Activated T-cell treated with anti-CD3 and anti-CD28 coated beads, Interleukin-2, amount 50 U/mL, for 1 hour (primary cell): ENCODE data around the gene OLFML2A.

Experiments
- DNase-seq: peaks from one replicate; pipeline ENCODE4 v3.0.0-alpha.2; 2020

Gene OLFML2A

GRCh38 chr9:124779368-124780059 is 2.6 kb downstream of the OLFML2A start:
- no peak for DNase-seq

- no peak for DNase-seq
Observed at GRCh38 chr9:124780060-124780756, 3.3 kb downstream of the OLFML2A start.

DNA sequence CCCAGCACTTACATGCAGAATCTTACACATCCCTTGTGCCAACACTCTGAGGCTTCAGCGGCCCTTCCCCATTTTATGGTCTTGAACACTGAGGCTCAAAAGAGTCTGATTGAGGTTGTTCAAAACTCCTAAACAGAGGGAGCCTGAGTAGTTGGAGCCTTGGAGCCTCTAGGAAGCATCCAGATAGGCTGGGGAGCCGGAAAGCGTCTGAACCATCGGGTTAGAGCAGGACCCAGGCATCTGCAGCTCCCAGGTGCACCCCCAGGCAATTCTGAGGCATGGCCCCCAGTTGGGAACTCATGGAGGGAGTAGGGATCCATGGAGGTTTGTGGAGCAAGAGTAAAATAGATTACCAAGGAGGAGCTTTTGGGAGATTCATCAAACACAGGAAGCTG is 3.8 kb downstream of the OLFML2A start:
- DNase-seq = no peak

DNA sequence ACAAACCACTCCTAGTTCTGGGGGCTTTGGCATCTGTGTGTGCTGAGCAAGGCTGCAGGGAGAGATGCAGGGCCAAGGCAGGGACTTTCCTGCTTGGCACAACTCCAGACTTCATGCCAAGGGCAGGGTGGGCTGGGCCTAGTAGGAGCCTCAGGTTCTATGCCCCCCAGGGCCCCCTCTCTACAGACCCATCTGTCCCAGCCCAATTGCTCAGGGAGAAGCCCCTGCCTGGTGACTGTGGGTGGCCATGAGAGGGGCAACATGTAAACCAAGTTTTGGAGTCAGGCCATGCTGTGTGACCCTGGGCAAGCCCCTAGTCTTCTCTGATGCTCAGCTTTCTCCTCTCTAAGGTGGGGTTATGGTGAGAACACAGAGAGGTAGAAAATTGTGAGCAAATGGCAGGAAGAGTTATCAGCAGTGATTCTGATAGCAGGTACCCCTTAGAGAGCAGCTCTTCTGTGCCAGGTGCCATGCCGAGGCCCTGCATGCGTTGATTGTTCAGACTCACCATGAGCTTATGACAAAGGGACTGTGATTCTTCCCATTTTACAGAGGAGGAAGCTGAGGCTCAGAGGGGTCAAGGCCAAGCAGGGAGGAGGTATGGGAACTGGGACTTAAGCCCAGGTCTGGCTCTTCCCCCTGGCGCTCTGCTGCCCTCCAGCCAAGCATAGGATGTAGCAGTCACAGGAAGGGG is 5.2 kb downstream of the OLFML2A start:
- no peak for DNase-seq

GRCh38 chr9:124782661-124783574 is 6.0 kb downstream of the OLFML2A start:
- DNase-seq = no peak

GRCh38 chr9:124783830-124784229 is 6.9 kb downstream of the OLFML2A start:
- DNase-seq = no peak

DNA sequence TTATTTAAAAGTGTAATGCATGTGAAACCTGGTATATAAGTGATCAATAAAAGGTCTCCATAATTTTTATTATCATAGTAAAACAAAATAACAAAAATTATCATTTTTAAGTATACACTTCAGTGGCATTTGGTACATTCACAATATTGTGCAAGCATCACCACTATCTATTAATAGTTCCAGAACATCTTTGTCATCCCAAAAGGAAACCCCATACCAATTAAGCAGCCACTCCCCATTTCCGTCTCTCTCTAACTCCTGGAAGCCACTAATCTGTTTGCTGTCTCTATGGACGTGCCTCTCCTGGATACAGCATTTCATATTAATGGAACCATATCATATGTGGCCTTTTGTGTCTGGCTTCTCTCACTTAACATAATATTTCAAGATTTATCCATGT is 7.6 kb downstream of the OLFML2A start:
- DNase-seq = no peak

DNA sequence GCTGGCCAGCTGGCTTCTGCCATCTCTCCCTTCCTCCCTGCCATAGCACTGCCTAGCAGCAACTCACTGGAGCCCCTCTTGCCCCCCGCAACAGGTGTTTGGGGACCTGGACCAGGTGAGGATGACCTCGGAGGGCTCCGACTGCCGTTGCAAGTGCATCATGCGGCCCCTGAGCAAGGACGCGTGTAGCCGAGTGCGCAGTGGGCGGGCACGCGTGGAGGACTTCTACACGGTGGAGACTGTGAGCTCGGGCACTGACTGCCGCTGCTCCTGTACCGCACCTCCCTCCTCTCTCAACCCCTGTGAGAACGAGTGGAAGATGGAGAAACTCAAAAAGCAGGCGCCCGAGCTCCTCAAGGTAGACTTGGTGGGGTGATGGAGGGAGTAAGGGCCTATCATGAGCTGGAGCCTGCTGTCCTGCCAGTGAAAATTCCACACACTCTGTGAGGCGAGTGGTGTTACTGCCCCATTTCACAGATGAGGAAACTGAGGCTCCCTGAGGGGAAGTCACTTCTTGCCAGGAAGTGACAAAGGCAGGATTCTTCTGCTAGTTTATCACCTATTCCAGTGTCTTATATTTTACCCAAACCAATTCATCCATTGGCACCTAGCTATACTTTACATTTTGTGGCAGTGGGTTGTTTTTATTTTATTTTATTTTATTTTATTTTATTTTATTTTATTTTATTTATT is 10.1 kb downstream of the OLFML2A start:
- peak; percentile 9 for DNase-seq

- DNase-seq = no peak
Observed at GRCh38 chr9:124788542-124789217, 11.7 kb downstream of the OLFML2A start.

DNA sequence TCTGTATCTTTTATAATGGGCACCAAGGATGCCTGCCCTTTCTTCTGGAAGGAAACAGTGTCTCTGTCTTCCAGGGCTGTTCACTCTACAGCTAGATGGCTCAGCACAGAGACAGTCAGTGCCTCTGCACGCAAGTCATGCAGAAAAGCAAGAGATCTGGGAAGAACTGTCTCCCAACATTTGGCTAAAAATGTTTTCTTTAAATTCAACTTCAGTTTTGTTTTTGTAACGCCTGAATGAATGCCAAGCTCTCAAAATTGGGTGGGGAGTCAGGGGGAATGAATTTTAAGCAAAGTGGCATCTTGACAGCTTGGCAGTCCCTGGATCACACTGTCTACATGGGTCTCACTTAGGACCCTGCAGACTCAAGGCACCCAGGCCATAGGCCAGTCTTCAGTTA is 12.6 kb downstream of the OLFML2A start:
- DNase-seq = no peak

- DNase-seq = no peak
Observed at GRCh38 chr9:124790301-124790700, 13.4 kb downstream of the OLFML2A start.

GRCh38 chr9:124790801-124791505 is 14.0 kb downstream of the OLFML2A start:
- DNase-seq = no peak

- no peak for DNase-seq
Observed at GRCh38 chr9:124792257-124793014, 15.5 kb downstream of the OLFML2A start.

- DNase-seq = no peak
Observed at GRCh38 chr9:124793015-124793541, 16.1 kb downstream of the OLFML2A start.

DNA sequence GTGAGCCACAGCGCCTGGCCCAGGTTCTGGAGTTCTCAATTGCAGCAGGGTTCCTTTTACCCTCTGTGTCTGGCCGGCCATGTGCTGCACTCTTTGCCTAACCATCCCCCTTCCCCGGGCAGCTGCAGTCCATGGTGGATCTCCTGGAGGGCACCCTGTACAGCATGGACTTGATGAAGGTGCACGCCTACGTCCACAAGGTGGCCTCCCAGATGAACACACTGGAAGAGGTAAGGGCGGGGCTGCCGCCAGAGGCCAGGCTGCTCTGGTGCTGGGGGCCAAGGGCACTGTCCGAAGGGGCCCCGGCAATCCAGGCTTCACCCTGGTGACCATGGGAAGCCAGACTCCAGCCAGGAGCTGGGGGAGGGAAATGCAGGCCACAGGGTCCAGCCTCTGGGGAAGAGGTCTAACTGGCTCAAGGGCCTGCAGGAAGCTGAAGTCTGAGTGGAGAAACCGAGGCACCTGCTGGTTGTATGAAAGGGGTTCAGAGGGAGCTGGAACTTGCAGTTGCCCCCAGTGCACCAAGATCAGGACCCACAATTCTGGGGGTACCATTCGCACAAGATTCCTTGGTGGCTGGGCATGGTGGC is 18.1 kb downstream of the OLFML2A start:
- no peak for DNase-seq

DNA sequence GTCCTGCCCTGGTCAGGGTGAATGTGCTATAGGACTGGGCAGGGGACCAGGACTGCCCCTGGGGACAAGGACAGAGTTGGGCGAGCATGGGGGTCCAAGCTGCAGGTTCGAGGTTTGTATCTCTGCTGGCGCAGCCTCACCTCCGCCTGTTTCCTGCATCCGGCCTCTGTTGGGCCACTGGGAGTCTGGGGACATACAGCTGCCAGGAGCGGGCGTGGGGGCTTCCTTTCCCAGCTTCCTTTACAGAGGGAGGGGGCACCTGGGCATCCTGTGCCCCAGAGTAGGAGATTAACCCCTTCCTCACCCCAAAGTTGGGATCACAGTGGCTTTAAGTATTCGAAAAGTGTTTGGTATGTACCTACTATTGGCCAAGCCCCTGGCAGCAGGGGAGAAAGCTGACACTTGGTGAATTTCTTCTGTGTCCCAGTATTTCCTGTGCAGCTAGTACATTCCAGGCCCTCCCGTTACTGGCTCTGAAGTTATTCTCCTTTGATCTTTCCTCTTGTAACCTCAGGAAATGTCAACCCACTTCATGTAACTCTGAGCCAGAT is 19.0 kb downstream of the OLFML2A start:
- no peak for DNase-seq

GRCh38 chr9:124797343-124798103 is 20.6 kb downstream of the OLFML2A start:
- DNase-seq = no peak

GRCh38 chr9:124799274-124800006 is 22.5 kb downstream of the OLFML2A start:
- no peak for DNase-seq
